ENCODE measurements around the gene ACTL6A.

DNA sequence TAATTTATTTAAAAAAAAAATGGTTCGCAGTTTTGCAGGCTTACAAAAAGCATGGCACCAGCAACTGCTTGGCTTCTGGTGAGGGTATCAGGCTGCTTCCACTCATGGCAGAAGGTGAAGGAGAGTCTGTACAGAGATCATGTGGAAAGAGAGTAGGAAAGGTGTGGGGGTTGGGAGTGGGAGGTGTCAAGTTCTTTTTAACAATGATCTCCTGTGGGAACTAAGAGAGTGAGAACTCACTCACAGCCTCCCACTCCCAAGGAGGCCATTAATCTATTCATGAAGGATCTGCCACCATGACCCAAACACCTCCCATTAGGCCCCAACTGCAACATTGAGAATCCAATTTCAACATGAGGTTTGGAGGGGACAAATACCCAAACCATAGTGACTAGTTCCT lies 21.1 kb upstream of the ACTL6A start:
- TF ChIP-seq, protein P1, sequence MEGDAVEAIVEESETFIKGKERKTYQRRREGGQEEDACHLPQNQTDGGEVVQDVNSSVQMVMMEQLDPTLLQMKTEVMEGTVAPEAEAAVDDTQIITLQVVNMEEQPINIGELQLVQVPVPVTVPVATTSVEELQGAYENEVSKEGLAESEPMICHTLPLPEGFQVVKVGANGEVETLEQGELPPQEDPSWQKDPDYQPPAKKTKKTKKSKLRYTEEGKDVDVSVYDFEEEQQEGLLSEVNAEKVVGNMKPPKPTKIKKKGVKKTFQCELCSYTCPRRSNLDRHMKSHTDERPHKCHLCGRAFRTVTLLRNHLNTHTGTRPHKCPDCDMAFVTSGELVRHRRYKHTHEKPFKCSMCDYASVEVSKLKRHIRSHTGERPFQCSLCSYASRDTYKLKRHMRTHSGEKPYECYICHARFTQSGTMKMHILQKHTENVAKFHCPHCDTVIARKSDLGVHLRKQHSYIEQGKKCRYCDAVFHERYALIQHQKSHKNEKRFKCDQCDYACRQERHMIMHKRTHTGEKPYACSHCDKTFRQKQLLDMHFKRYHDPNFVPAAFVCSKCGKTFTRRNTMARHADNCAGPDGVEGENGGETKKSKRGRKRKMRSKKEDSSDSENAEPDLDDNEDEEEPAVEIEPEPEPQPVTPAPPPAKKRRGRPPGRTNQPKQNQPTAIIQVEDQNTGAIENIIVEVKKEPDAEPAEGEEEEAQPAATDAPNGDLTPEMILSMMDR (IDR thresholded peaks at IDR 0.05) = no peak
- TF ChIP-seq EZH2phosphoT487 (IDR thresholded peaks at IDR 0.05) = no peak
